NCI-H446 treated with DMSO at 0.1 percent for 48 hours (cell line): ENCODE results near the gene SASH1.

Source experiments
- DNase-seq: peaks from one replicate; lab custom pipeline; 2025; lab: John Stamatoyannopoulos, UW

The SASH1 gene

DNA sequence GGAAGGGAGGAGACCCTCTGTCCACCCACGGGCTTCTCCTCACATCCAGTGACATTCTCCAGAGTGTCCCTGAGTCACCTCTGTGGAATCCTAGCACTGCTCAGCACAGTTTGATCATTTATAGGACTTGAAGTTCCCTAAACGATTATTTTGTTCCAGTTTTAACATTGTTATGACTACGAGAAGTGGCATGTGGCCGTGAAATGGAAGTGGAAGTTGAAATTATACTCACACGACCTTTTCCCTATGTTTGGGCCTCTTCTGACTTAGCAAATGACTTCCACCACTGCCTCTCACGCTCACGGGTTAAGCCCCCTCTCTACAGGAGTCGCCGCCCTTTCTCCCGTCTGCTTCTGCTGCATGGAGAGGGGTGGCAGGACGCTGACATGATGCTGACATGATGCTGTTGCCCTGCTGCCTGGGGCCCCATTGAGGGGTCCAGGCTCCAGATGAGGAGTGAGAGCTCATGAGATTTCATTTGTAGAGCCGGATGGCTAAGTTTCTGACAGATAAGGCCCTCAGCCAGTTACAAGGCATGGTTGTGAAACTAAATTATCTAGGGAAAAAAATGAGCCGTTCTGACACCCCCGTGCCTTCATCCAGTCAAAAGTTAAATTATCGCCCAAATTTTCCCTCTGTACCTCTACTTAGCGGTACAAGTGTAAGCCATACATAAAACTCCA, 250.6 kb downstream of the SASH1 start:
- no peak for DNase-seq

DNA sequence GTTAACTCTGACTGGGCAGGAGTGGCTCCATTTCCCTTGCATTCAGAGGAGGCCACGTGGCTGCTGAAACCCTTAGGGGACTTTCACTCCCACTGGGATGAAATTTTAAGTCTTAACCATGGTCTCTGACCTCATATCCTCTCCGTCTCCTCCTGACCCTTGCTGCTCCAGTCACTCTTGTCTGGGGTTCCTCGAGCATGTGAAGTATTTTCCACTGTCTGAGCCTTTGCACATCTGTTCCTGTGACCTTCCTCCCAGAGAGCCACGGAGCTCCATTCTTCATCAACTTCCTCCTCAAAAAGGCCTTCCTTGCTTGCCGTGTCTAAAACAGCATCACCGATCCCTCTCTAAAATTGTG, 251.2 kb downstream of the SASH1 start:
- DNase-seq = no peak

DNA sequence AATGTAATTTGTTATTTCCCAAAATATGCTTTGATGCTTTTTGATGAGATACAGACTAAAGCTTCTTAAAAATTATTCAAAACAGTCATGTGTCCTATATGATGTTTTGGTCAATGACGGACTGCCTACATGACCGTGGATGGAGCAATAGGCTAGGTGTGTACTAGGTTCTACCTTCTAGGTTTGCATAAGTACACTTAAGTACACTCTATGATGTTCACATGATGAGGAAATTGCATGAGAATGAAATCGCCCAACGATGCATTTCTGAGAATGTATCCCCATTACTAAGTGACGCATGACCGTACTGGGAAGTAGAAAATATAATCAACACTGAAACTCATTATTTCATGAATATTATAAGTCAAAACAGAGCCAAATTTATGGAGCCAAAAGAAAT, 252.9 kb downstream of the SASH1 start:
- no peak for DNase-seq

DNA sequence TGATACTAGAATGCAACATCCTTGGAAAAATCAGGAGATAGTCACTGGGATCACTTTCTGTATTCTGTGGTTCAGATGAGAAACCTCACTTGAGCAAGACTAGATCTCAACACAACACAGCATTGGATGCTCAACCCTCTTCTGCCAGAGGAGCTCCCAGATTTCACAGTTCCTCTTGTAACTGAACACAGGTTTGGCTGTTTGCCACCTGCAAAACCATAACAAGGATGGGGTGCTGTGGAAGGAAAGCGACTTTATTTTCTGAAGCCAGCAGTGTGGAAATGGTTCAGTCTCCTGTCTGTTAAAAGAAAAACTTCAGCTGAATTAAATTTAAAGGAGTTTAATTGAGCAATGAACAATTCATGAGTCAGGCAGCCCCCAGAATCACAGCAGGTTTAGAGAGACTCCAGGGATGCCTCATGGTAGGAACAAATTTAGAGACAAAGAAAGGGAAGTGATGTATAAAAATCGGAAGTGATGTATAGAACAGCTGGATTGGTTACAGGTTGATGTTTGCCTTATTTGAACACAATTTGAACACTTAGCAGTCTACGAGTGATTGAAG, 254.3 kb downstream of the SASH1 start:
- DNase-seq = no peak

DNA sequence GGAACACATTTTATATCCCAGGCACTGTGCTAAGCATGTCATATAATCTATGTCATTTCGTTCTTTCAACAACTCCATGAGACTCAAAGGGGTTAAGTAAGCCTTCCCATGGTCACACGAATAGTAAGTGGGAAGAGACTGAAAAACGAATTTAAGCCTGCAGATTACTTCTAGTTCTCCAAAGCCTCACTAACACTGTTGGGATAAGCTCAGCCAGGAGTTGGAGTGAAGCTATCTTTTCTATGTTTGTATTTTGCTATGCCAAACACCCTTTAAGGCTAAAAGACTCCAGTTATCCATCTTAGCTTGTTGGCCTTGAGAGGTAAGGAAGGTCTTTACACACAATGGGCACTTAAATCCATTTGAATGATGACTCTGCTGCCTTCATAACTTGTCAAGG, 256.1 kb downstream of the SASH1 start:
- no peak for DNase-seq

DNA sequence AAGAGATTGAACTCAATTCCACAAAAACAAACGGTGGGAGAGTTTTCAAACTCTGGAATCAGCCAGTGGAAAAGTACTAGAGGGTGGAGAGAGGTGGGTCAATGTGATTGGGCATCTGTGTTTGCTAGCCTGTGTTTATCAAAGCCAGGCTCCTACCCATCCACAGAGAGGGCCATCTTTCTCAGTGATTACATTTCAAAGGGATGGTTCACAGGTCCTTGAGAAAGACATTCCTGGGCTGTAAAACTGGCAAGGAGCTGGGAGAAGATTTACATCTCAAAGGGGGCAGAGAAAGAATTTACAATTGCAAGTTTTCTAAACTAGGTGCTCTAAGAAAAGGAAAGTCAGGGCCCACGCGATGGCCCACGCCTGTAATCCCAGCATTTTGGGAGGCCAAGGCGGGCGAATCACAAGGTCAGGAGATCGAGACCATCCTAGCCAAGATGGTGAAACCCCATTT, 257.4 kb downstream of the SASH1 start:
- no peak for DNase-seq
